Measurements from ENCODE around the gene RPS21. TPM values are rescaled to one million over a fixed set of nuclear protein-coding genes. Genes with fewer than 3 reads are reported as not detected.

The RPS21 gene
- total and polyA plus RNA-seq, 2 of the 13 experiments (the other 11 are each of a cell fraction or from before 2014, with no cell fraction given) = 2,647 to 11,063 TPM

DNA sequence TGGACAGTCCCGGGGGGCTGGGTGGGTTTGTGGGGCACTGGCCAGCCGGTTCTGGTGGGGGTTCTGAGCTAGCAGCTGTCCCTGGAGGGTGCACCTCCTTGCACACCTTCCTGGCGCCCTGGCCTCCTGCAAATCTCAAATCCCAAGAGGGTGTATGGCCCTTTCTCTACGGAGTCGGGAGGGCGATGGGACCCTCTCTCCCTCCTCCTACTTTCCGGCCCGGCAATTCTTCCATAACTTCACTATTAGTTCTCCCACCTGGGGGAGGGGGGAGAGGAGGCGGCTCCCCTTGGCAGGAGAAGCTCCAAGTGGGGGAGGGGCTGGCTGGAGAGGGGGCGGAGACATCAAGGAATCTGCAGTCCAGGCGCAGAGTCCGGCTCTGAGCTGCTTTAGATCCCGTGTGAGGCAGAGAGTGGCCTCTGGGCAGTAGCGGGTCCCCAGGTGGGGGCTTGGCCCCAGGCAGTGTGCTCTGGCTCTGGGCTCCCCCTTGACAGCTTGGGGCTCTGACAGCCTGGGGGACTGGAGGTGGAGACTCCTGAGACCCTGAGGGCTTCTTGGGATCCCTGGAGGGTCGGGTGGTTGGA is 18.4 kb upstream of the RPS21 start (continued):
- no peak; the same call in 1 of the 2 replicates for TF ChIP-seq DR1 (CRISPR knock-in tag; IDR thresholded peaks at IDR 0.05)
- no peak for TF ChIP-seq RFX1 (IDR thresholded peaks at IDR 0.05)
- no peak for TF ChIP-seq ARNT (IDR thresholded peaks at IDR 0.05)
- no peak for TF ChIP-seq SRF (IDR thresholded peaks at IDR 0.05; ENCODE audit: low read depth, low read length)
- TF ChIP-seq ZNF138 (CRISPR knock-in tag; IDR thresholded peaks at IDR 0.05; ENCODE audit: low read depth) = no peak
- TF ChIP-seq ZNF460 (CRISPR knock-in tag; IDR thresholded peaks at IDR 0.05; ENCODE audit: borderline replicate concordance) = no peak
- TF ChIP-seq SMAD1 (CRISPR knock-in tag; IDR thresholded peaks at IDR 0.05; ENCODE audit: borderline replicate concordance, low read depth) = peak; percentile 86
- no peak; the same call in 1 of the 2 replicates for TF ChIP-seq ZNF691 (CRISPR knock-in tag; IDR thresholded peaks at IDR 0.05; ENCODE audit: borderline replicate concordance, low read depth)
- TF ChIP-seq PAX8 (CRISPR knock-in tag; IDR thresholded peaks at IDR 0.05; ENCODE audit: borderline replicate concordance) = no peak
- peak; percentile 84 for TF ChIP-seq ZNF792 (CRISPR knock-in tag; IDR thresholded peaks at IDR 0.05)
- TF ChIP-seq TCF7L2 (IDR thresholded peaks at IDR 0.05; ENCODE audit: low read depth, low read length) = no peak
- TF ChIP-seq ZNF263 (CRISPR knock-in tag; IDR thresholded peaks at IDR 0.05) = no peak
- TF ChIP-seq FOXA3 (CRISPR knock-in tag; IDR thresholded peaks at IDR 0.05) = peak; percentile 36; the same call in 1 of the 2 replicates
- TF ChIP-seq RARG (CRISPR knock-in tag; IDR thresholded peaks at IDR 0.05; ENCODE audit: low read depth) = no peak
- TF ChIP-seq HNRNPLL (IDR thresholded peaks at IDR 0.05; ENCODE audit: low read depth, low read length, poor library complexity, severe bottlenecking) = no peak
- TF ChIP-seq, protein P1, sequence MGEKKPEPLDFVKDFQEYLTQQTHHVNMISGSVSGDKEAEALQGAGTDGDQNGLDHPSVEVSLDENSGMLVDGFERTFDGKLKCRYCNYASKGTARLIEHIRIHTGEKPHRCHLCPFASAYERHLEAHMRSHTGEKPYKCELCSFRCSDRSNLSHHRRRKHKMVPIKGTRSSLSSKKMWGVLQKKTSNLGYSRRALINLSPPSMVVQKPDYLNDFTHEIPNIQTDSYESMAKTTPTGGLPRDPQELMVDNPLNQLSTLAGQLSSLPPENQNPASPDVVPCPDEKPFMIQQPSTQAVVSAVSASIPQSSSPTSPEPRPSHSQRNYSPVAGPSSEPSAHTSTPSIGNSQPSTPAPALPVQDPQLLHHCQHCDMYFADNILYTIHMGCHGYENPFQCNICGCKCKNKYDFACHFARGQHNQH (CRISPR knock-in tag; IDR thresholded peaks at IDR 0.05) = no peak; the same call in 1 of the 2 replicates
- no peak for TF ChIP-seq U2AF2 (IDR thresholded peaks at IDR 0.05; ENCODE audit: low read depth, low read length)
- peak; percentile 78 for TF ChIP-seq IRF2 (CRISPR knock-in tag; IDR thresholded peaks at IDR 0.05)
- no peak for TF ChIP-seq ZNF496 (CRISPR knock-in tag; IDR thresholded peaks at IDR 0.05; ENCODE audit: insufficient replicate concordance)
- TF ChIP-seq SP140L (CRISPR knock-in tag; IDR thresholded peaks at IDR 0.05; ENCODE audit: borderline replicate concordance) = no peak
- no peak for TF ChIP-seq PRDM15 (CRISPR knock-in tag; IDR thresholded peaks at IDR 0.05)
- no peak for TF ChIP-seq ZNF546 (CRISPR knock-in tag; conservative IDR thresholded peaks at IDR 0.05)
- TF ChIP-seq FOXP1 (IDR thresholded peaks at IDR 0.05) = no peak
- no peak for TF ChIP-seq FOXP1 (CRISPR knock-in tag; IDR thresholded peaks at IDR 0.05)
- no peak for TF ChIP-seq HMG20B (CRISPR knock-in tag; conservative IDR thresholded peaks at IDR 0.05)
- TF ChIP-seq NR1H2 (CRISPR knock-in tag; IDR thresholded peaks at IDR 0.05; ENCODE audit: borderline replicate concordance, low read depth) = no peak

All from HepG2 (cell line).